WTC11 (cell line): ENCODE results near the gene DBH. TPM values are rescaled to one million over a fixed set of nuclear protein-coding genes. Genes with fewer than 3 reads are reported as not detected.
A peak's percentile ranks its signal among the peaks of the same experiment; 100 is the strongest.

ENCODE experiments used
- ATAC-seq: fragments of 200-7000 bp; cut with Tn5 transposase; 2 replicates; pipeline ENCODE4 v1.10.0; 2021; ENCODE audit warnings: mild to moderate bottlenecking, moderate library complexity
- CTCF ChIA-PET: fragments of 300-600 bp; sonication (Branson Sonifier 250); formaldehyde crosslinking; loops from one replicate; lab custom pipeline; 2021; ENCODE audit warnings: antibody characterized with exemption; lab: Charles Lee
- POLR2A ChIA-PET: fragments of 350-600 bp; sonication (Branson Sonifier 250); formaldehyde crosslinking; loops from one replicate; lab custom pipeline; 2021; ENCODE audit warnings: antibody characterized with exemption; lab: Charles Lee
- DNase-seq: peaks from one replicate; pipeline ENCODE4 v3.0.0; 2021; ENCODE audit warnings: low spot score
- H3K27ac Mint-ChIP-seq: 2 replicates; pipeline ENCODE4 v1.8.0; 2021; ENCODE audit warnings: mixed read lengths
- H3K27me3 Mint-ChIP-seq: 2 replicates; pipeline ENCODE4 v1.8.0; 2021; ENCODE audit warnings: low read depth, mild to moderate bottlenecking, moderate library complexity, mixed read lengths
- H3K36me3 Mint-ChIP-seq: 2 replicates; pipeline ENCODE4 v1.8.0; 2021; ENCODE audit warnings: mixed read lengths
- H3K4me1 Mint-ChIP-seq: 2 replicates; pipeline ENCODE4 v1.8.0; 2022; ENCODE audit warnings: mixed read lengths
- H3K4me3 Mint-ChIP-seq: 2 replicates; pipeline ENCODE4 v1.8.0; 2021; ENCODE audit warnings: mild to moderate bottlenecking, moderate library complexity, mixed read lengths
- H3K9me3 Mint-ChIP-seq: 2 replicates; pipeline ENCODE4 v1.8.0; 2021; ENCODE audit warnings: mixed read lengths
- ARID4B ChIP-seq: sonication (generic); formaldehyde crosslinking; IDR thresholded peaks from 2 replicates; pipeline ENCODE4 v1.8.0; 2023; ENCODE audit warnings: missing genetic modification reagents, mild to moderate bottlenecking, borderline replicate concordance
- ATF2 ChIP-seq: sonication (generic); formaldehyde crosslinking; IDR thresholded peaks from 2 replicates; pipeline ENCODE4 v1.8.1; 2022; ENCODE audit warnings: low read depth, missing genetic modification reagents, borderline replicate concordance
- E2F5 ChIP-seq: sonication (generic); formaldehyde crosslinking; IDR thresholded peaks from 2 replicates; pipeline ENCODE4 v1.8.1; 2022; ENCODE audit warnings: mild to moderate bottlenecking, moderate library complexity, missing genetic modification reagents
- ELF4 ChIP-seq: sonication (generic); formaldehyde crosslinking; IDR thresholded peaks from 2 replicates; pipeline ENCODE4 v1.8.1; 2022; ENCODE audit warnings: low read depth, mild to moderate bottlenecking, moderate library complexity, missing genetic modification reagents
- EMX1 ChIP-seq: fragments of 250-450 bp; sonication (Bioruptor Pico); IDR thresholded peaks from 2 replicates; pipeline ENCODE4 v1.8.0; 2021; ENCODE audit warnings: mild to moderate bottlenecking
- ERG ChIP-seq: fragments of 250-450 bp; sonication (Bioruptor Pico); IDR thresholded peaks from 2 replicates; pipeline ENCODE4 v1.8.0; 2021; ENCODE audit warnings: mild to moderate bottlenecking
- FOXJ3 ChIP-seq: sonication (generic); formaldehyde crosslinking; IDR thresholded peaks from 2 replicates; pipeline ENCODE4 v1.9.0; 2021; ENCODE audit warnings: missing genetic modification reagents, mild to moderate bottlenecking, borderline replicate concordance
- FOXK1 ChIP-seq: sonication (generic); formaldehyde crosslinking; IDR thresholded peaks from 2 replicates; pipeline ENCODE4 v1.8.0; 2022; ENCODE audit warnings: mild to moderate bottlenecking, moderate library complexity, missing genetic modification reagents
- GABPB1 ChIP-seq: sonication (generic); formaldehyde crosslinking; IDR thresholded peaks from 2 replicates; pipeline ENCODE4 v1.8.1; 2023; ENCODE audit warnings: mild to moderate bottlenecking, missing genetic modification reagents
- GRHL2 ChIP-seq: fragments of 250-450 bp; sonication (Bioruptor Pico); IDR thresholded peaks from 2 replicates; pipeline ENCODE4 v1.8.0; 2022; ENCODE audit warnings: mild to moderate bottlenecking, moderate library complexity; ENCODE audit not compliant: insufficient replicate concordance, severe bottlenecking
- MLX ChIP-seq: sonication (generic); formaldehyde crosslinking; IDR thresholded peaks from 2 replicates; pipeline ENCODE4 v1.8.1; 2023; ENCODE audit warnings: mild to moderate bottlenecking, missing genetic modification reagents, moderate library complexity
- MXD4 ChIP-seq: fragments of 250-450 bp; sonication (Bioruptor Pico); IDR thresholded peaks from 2 replicates; pipeline ENCODE4 v1.8.0; 2021; ENCODE audit warnings: mild to moderate bottlenecking, moderate library complexity, borderline replicate concordance
- MYBL2 ChIP-seq: sonication (generic); formaldehyde crosslinking; IDR thresholded peaks from 2 replicates; pipeline ENCODE4 v1.8.1; 2023; ENCODE audit warnings: mild to moderate bottlenecking, moderate library complexity, missing genetic modification reagents
- NFATC4 ChIP-seq: fragments of 250-450 bp; sonication (Bioruptor Pico); IDR thresholded peaks from 2 replicates; pipeline ENCODE4 v1.9.0; 2021; ENCODE audit warnings: mild to moderate bottlenecking
- NFYB ChIP-seq: sonication (generic); formaldehyde crosslinking; conservative IDR thresholded peaks from 2 replicates; pipeline ENCODE4 v1.8.0; 2022; ENCODE audit warnings: low read depth, missing genetic modification reagents
- OVOL2 ChIP-seq: fragments of 250-450 bp; sonication (Bioruptor Pico); IDR thresholded peaks from 2 replicates; pipeline ENCODE4 v1.9.0; 2021; ENCODE audit warnings: mild to moderate bottlenecking, borderline replicate concordance
- TCF7 ChIP-seq: sonication (generic); formaldehyde crosslinking; IDR thresholded peaks from 2 replicates; pipeline ENCODE4 v1.8.0; 2022; ENCODE audit warnings: mild to moderate bottlenecking, low read depth, missing genetic modification reagents, moderate library complexity
- TP53 ChIP-seq: sonication (generic); formaldehyde crosslinking; IDR thresholded peaks from 2 replicates; pipeline ENCODE4 v1.8.1; 2023; ENCODE audit warnings: mild to moderate bottlenecking, missing genetic modification reagents
- USF2 ChIP-seq: sonication (generic); formaldehyde crosslinking; IDR thresholded peaks from 2 replicates; pipeline ENCODE4 v1.8.1; 2023; ENCODE audit warnings: mild to moderate bottlenecking, missing genetic modification reagents, moderate library complexity
- ZBTB21 ChIP-seq: sonication (generic); formaldehyde crosslinking; IDR thresholded peaks from 2 replicates; pipeline ENCODE4 v1.8.1; 2023; ENCODE audit warnings: mild to moderate bottlenecking, missing genetic modification reagents, borderline replicate concordance
- ZNF317 ChIP-seq: sonication (generic); formaldehyde crosslinking; IDR thresholded peaks from 2 replicates; pipeline ENCODE4 v1.8.1; 2023; ENCODE audit warnings: low read depth, mild to moderate bottlenecking, moderate library complexity, missing genetic modification reagents, borderline replicate concordance
- total RNA-seq: library from RNA; stranded (reverse); gene quantifications from 3 replicates; pipeline ENCODE4 v1.2.3, GENCODE V29; 2021

The DBH gene
- total RNA-seq, 1 experiment from 2014 or later, result 0.24 TPM

- H3K36me3 Mint-ChIP-seq, result peaks cover 9% of the 10 kb centered on the region
- ChIA-PET CTCF (interaction anchor here (1.2 to 4.0 kb wide), 4 partner anchors 8 to 93 kb away, joined by 4 to 15 read pairs (median 4); no protein-coding TSS in a partner anchor), POLR2A (no interaction called here)
- H3K4me1 Mint-ChIP-seq, result peaks cover 6% of the 10 kb centered on the region
- no peak overlapping the region for H3K4me3 Mint-ChIP-seq
- peaks cover 9% of the 10 kb centered on the region for H3K27me3 Mint-ChIP-seq
- DNase-seq (no peak), ATAC-seq (no peak)
- no peak for TF ChIP-seq GABPB1 (CRISPR knock-in tag)
- no peak for TF ChIP-seq TP53
- no peak for TF ChIP-seq MXD4
- TF ChIP-seq ARID4B (CRISPR knock-in tag), result no peak
- H3K9me3 Mint-ChIP-seq, result peaks cover 10% of the 10 kb centered on the region
- H3K27ac Mint-ChIP-seq, result no peak overlapping the region
Observed at GRCh38 chr9:133602277-133602676, 33.9 kb upstream of the DBH start.

- TF ChIP-seq NFYB (CRISPR knock-in tag) (no peak), ZNF317 (no peak), FOXJ3 (CRISPR knock-in tag) (no peak), ELF4 (CRISPR knock-in tag) (no peak), USF2 (CRISPR knock-in tag) (no peak), MLX (CRISPR knock-in tag) (no peak), MYBL2 (CRISPR knock-in tag) (no peak), ERG (CRISPR knock-in tag) (no peak), EMX1 (CRISPR knock-in tag) (no peak), TCF7 (CRISPR knock-in tag) (no peak), ATF2 (CRISPR knock-in tag) (no peak), GRHL2 (no peak), FOXK1 (no peak), NFATC4 (CRISPR knock-in tag) (no peak), E2F5 (CRISPR knock-in tag) (no peak), TP53 (no peak), OVOL2 (CRISPR knock-in tag) (no peak), ZBTB21 (CRISPR knock-in tag) (no peak)
- DNase-seq (no peak), ATAC-seq (peak; percentile 49; the same call in 1 of the 2 replicates)
- Mint-ChIP-seq H3K36me3 (no peaks in the 10 kb centered on the region), H3K4me3 (no peak overlapping the region), H3K27ac (no peak overlapping the region), H3K4me1 (peaks cover 6% of the 10 kb centered on the region), H3K27me3 (peaks cover 12% of the 10 kb centered on the region), H3K9me3 (no peaks in the 10 kb centered on the region)
- CTCF ChIA-PET, result interaction anchor here (0.6 to 4.0 kb wide), 18 partner anchors 10 to 215 kb away, joined by 3 to 15 read pairs (median 4); partner anchors contain the start of gene SARDH
- POLR2A ChIA-PET, result no interaction called here
Observed at GRCh38 chr9:133603135-133603927, 32.8 kb upstream of the DBH start.
